PFSK-1 (cell line): ENCODE data around the gene GUSB. TPM values are rescaled to one million over a fixed set of nuclear protein-coding genes. Genes with fewer than 3 reads are reported as not detected.

Experiments
- FOXP2 ChIP-seq: optimal IDR thresholded peaks from 2 replicates; pipeline ENCODE3; 2011; ENCODE audit warnings: borderline replicate concordance, control low read depth, inconsistent platforms; ENCODE audit not compliant: insufficient read depth; ENCODE audit errors: extremely low read length, extremely low read depth
- POLR2AphosphoS5 ChIP-seq: IDR thresholded peaks from 2 replicates; pipeline ENCODE4 v1.6.1; 2012; ENCODE audit warnings: low read depth, mild to moderate bottlenecking, control low read depth, low read length, moderate library complexity
- REST ChIP-seq, 2 experiments: IDR thresholded peaks; 2 replicates each; pipeline versions ENCODE4 v1.6.1 to v1.8.0; 2011 to 2012; ENCODE audit warnings: low read depth in 2 of 2, low read length in 2 of 2, control low read depth in 1 of 2, inconsistent platforms in 1 of 2, mild to moderate bottlenecking in 1 of 2, moderate library complexity in 1 of 2; ENCODE audit not compliant: insufficient read depth in 1 of 2
- SIN3A ChIP-seq: IDR thresholded peaks from 2 replicates; pipeline ENCODE4 v1.6.1; 2012; ENCODE audit warnings: mild to moderate bottlenecking, low read length, moderate library complexity, borderline replicate concordance; ENCODE audit not compliant: insufficient read depth
- TAF1 ChIP-seq: IDR thresholded peaks from 2 replicates; pipeline ENCODE4 v1.6.1; 2012; ENCODE audit warnings: low read length, control low read depth, borderline replicate concordance; ENCODE audit not compliant: insufficient read depth
- polyA plus RNA-seq: library from polyadenylated mRNA; unstranded; fragments of >200 nt; gene quantifications from one replicate; pipeline ENCODE4 v1.2.1, GENCODE V29; 2012; ENCODE audit warnings: low read depth, missing spikeins; ENCODE audit not compliant: insufficient read length

GUSB gene
- 166 TPM for polyA plus RNA-seq

DNA sequence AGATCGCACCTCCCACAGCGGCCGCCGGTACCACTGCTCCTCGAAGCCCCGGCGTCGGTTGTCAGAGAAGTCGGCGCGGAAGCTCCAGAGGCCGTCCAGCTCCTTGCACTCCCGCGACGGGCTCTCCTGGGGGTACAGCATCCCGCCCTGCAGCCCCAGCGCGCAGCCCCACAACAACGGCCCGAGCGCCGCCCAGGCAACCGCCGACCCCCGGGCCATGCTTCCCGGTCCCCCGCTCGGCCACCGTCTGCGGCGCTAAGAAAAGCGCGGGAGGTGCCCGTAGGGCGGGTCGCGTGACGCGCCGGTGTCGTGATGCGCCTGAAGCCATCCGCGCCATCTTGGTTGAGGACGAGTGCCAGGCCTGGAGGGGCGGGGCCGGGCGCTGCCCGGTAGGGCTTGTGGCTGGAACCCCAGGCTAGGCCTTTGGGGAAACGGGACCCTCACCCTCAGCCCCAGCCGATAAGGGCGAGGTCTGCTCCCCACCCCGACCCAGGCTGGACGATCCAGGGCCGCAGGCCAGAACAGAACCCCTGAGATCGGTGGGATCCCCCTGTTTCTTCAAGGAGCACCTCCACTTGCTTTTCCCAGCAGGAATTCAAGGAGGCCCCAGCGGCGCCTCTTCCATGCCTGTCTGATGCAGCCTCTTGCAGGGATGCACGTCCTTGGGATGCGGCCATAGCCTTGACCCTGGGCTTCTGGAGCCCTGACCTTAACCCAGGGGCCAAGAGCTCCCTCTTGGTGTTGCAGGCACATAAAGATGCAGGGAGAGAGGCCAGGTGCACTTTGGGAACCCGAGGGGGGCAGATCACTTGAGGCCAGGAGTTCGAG, at the start of gene GUSB:
GUSB (minus strand) TSS at position 249 of the 828 bp plus-strand sequence; CDS start at position 219, 30 bp downstream.
- TF ChIP-seq TAF1 (peak; percentile 92; the same call in 1 of the 2 replicates), POLR2AphosphoS5 (peak; percentile 85), SIN3A (peak; percentile 81), FOXP2 (peak; percentile 79), REST (IDR thresholded peaks at IDR 0.05; ENCODE audit: insufficient read depth in 1 of 2, low read depth in 2 of 2, low read length in 2 of 2) (peak in 1 of 2 experiments; percentile 69; a peak in 1 of 4 replicates)

DNA sequence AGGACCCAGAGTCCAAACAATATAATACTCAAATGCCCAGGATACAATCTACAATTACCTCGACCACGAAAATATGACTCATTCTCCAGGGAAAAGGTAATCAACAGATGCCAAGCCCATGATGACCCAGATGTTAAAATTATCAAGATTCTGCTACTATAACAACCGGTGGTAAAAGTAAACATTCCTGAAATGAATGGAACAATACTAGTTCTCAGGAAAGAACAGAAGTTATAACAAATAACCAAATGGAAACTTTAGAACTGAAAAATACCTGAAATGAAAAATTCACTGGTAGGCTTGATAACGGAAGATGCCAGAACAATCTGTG, 34.1 kb upstream of the GUSB start:
- TF ChIP-seq SIN3A (no peak), POLR2AphosphoS5 (no peak), REST (IDR thresholded peaks at IDR 0.05; ENCODE audit: insufficient read depth in 1 of 2, low read depth in 2 of 2, low read length in 2 of 2) (no peak), TAF1 (no peak), FOXP2 (no peak)

- TF ChIP-seq TAF1 (no peak), FOXP2 (no peak), POLR2AphosphoS5 (no peak), REST (IDR thresholded peaks at IDR 0.05; ENCODE audit: insufficient read depth in 1 of 2, low read depth in 2 of 2, low read length in 2 of 2) (no peak), SIN3A (no peak)
Observed at GRCh38 chr7:66015440-66016130, 33.6 kb upstream of the GUSB start.

DNA sequence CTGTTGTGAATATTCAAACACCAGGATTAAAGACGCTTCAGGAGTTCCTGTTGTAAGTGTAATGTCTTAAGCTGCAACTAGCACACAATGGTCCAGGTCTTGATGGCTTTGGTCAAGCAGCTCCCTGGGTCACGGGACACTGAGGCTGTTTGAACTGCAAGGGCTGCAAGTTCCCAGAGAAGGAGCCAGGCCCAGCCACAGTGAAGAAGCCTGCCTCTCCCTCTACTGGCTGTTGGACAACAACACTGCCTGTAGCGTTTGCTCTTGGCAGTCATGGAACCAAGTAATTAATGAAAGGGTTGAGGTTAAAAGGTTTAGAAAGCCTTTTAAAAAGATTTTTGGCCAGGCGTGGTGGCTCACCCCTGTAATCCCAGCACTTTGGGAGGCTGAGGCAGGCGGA, 31.9 kb upstream of the GUSB start:
- TF ChIP-seq FOXP2: peak; percentile 41
- no peak for TF ChIP-seq TAF1

DNA sequence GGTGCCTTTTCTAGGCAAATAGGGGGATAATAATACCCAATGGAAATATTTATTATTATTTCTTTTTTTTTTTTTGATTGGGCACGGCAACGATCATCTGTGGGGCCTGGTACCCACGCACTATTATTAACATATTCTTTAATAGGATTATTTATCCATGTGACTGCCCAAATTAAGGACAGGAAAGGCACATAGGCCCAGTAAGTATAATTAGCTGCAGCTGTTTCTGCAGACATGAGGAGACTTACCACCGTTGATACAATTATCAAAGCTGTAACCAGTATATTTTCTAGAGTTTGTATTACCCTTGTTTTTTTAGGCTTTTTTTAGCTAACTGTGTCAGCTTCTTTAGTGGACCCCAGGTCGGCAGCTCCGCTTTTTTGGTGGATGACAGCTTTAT, 25.2 kb upstream of the GUSB start:
- TF ChIP-seq SIN3A: no peak
- no peak for TF ChIP-seq POLR2AphosphoS5
- no peak for TF ChIP-seq TAF1
- TF ChIP-seq REST (IDR thresholded peaks at IDR 0.05; ENCODE audit: insufficient read depth in 1 of 2, low read depth in 2 of 2, low read length in 2 of 2): no peak
- TF ChIP-seq FOXP2: no peak
